C4-2B (cell line): Measurements from ENCODE around the gene KRTAP25-1.

Experiments used
- CTCF ChIP-seq: fragments of 450-650 bp; conservative IDR thresholded peaks from 2 replicates; pipeline ENCODE4 v1.5.1; 2017; ENCODE audit warnings: mild to moderate bottlenecking
- ZFX ChIP-seq: fragments of 450-650 bp; IDR thresholded peaks from 2 replicates; pipeline ENCODE4 v1.6.1; 2017

GRCh38 chr21:30337772-30338171 lies 48.5 kb upstream of the KRTAP25-1 start:
- TF ChIP-seq CTCF, result no peak
- no peak for TF ChIP-seq ZFX
